ENCODE measurements around the gene ETV5.

DNA sequence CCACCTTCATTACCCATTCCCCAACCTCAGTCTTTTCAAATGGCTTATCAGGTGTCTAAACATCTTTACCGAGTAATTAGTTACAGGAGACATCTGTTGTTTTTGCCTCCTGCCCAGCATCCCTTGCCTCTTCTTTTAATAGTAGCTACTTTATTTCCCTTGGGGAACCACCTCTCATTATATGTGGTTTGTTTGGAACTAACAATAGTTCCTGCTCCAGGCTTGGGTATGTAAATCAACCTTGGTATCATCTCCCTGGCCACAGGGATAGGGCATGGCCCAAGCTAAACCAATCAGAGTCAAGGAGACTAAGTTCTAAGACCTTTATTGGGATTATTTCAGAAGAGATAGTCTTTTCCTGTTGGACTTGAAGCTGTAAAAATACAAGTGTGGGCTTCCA lies 76.6 kb downstream of the ETV5 start:
- no peak for TF ChIP-seq POLR2A (IDR thresholded peaks at IDR 0.05)
- TF ChIP-seq, protein P1, sequence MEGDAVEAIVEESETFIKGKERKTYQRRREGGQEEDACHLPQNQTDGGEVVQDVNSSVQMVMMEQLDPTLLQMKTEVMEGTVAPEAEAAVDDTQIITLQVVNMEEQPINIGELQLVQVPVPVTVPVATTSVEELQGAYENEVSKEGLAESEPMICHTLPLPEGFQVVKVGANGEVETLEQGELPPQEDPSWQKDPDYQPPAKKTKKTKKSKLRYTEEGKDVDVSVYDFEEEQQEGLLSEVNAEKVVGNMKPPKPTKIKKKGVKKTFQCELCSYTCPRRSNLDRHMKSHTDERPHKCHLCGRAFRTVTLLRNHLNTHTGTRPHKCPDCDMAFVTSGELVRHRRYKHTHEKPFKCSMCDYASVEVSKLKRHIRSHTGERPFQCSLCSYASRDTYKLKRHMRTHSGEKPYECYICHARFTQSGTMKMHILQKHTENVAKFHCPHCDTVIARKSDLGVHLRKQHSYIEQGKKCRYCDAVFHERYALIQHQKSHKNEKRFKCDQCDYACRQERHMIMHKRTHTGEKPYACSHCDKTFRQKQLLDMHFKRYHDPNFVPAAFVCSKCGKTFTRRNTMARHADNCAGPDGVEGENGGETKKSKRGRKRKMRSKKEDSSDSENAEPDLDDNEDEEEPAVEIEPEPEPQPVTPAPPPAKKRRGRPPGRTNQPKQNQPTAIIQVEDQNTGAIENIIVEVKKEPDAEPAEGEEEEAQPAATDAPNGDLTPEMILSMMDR (IDR thresholded peaks at IDR 0.05 in 4 of 5, conservative IDR thresholded peaks at IDR 0.05 in 1 of 5) = no peak
